AG09319 (cell line): ENCODE results near the gene USP10.

Experiments
- DNase-seq: peaks from one replicate; pipeline ENCODE4 v3.0.0-alpha.2; 2010; ENCODE audit warnings: low read depth; ENCODE audit errors: extremely low read depth
- CTCF ChIP-seq: IDR thresholded peaks from 2 replicates; pipeline ENCODE4 v1.5.1; 2011; ENCODE audit warnings: low read depth, mild to moderate bottlenecking, inconsistent platforms, low read length, moderate library complexity

Gene USP10

GRCh38 chr16:84761448-84762368 is 61.9 kb downstream of the USP10 start:
- DNase-seq, result no peak
- TF ChIP-seq CTCF, result no peak

- DNase-seq, result no peak
- TF ChIP-seq CTCF, result no peak
These were observed 63.4 kb downstream of the USP10 start for GRCh38 chr16:84763164-84763563.

DNA sequence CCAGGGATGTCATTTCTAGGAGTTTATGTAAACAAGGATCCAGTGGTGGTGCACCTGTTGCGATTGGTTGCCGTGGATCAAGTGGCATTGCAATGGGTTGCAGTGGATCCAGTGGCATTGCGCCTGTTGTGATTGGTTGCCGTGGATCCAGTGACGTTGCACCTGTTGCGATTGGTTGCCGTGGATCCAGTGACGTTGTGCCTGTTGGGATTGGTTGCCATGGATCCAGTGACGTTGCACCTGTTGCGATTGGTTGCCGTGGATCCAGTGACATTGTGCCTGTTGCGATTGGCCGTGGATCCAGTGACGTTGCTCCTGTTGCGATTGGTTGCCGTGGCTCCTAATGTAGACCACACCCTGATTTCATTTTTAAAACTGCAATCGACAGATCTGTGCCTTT is 63.8 kb downstream of the USP10 start:
- no peak for TF ChIP-seq CTCF

GRCh38 chr16:84764970-84765369 is 65.2 kb downstream of the USP10 start:
- no peak for TF ChIP-seq CTCF
- no peak for DNase-seq

More for the DNA sequence above, 63.8 kb downstream of the USP10 start:
- DNase-seq, result no peak

DNA sequence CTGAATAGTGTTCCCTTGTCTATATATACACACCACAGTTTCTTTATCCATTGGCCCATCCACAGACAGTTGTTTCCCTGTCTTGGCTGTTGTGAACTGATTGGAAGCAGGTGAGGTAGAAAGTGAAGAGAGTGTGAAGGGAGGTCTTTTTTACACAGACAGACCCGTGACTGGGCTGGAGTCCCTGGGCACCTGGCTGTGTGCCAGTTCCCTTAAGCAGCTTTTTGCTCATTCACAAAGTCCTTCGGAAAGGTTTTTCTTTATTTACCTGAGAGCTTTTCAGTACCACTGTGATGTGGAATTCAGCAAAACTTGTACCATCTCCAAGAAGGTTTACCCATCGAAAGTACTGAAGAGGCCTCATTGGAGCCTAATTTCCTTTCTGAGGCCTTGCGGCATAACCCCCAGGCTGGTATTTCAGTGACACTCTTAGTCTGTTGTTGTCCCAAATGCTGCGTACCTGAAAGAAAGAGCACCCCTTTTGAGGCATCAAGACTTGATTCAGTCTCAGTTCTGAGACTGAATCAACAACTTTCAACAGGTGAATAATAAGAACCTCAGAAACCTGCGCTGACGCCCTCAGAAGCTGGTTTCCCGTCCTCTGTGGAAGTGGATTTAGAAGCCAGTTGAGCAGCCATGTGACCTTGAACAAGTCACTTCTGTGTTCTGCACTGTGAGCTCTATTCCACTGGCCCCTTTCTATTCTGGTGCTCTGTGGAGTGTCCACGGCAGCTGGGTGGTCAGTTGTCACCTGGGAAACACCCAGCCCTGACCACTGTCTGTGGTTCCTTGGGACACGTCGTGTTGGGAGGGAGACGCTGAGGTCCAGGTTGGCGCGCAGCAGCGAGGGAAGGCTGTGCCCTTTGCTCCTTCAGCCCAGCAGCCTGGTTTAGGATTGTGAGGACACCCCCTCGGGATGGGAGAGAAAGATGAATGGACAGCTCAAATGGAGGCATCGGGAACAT is 66.1 kb downstream of the USP10 start:
- TF ChIP-seq CTCF, result no peak

DNA sequence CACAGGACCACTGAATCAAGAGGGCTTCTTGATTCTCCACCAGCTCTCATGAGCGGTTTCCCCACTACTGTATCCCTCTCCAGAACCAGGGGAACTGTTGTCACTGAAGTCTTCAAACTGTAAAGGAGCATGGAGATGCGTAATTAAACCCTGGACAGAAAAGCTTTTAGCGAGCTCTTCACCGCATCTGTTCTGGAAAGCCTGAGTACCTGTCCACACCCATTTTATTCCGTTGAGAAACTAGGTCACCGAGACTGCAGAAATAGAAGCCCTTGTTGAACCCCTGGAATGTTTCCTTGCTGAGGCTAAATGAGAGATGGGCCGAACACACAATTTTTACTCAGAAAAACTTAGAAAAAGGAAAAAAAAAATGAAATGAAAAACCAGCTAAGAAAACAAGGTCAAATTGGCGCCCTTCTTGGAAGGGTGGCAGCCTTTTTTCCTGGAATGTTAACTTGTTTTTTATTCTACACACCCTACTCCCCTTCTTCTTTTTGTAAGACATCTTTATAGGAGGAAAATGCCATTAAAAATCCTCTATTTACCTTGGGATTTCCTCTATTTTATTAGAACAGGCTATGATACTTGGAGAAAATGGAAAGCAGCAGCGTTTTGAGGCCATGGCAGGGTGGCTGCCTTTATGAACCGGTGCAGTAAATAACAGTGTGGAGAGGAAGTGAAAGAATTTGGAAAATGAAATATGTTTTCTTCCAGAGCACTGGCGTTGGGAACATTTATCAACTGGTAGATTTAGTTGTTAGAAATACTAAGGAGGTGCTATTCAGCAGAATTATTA is 67.4 kb downstream of the USP10 start:
- DNase-seq, result no peak
- no peak for TF ChIP-seq CTCF

More for the DNA sequence above, 66.1 kb downstream of the USP10 start:
- DNase-seq, result no peak
